HG03045 (cell line): ENCODE data around the gene MDK.
"Not testable (repeated sequence)": the region's sequence is repeated elsewhere in the genome, so short reads cannot be mapped to it uniquely, and the experiment has no call there.

ENCODE experiments used
- ATAC-seq: cut with Tn5 transposase; IDR thresholded peaks from one replicate; pipeline ENCODE4 v1.9.1; 2021; ENCODE audit warnings: mild to moderate bottlenecking, moderate library complexity; ENCODE audit not compliant: unreplicated experiment

The MDK gene

GRCh38 chr11:46367244-46367915 is 14.1 kb upstream of the MDK start:
- peak; percentile 66 for ATAC-seq

DNA sequence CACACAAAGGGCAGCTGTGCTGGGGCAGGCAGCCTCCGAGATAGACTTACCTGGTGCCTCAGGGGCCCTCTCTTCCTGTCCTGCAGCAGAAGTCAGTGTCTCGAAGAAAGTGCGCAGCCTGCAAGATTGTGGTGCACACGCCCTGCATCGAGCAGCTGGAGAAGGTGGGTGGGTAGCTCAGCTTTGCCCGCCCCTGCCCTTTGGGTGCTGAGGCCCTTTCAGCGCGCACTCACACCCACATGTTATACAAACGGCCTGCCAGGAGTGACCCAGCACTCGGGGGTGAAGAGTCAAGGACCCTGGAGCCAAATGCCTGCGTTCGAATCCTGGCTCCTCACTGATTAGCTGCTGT is 13.6 kb upstream of the MDK start:
- ATAC-seq, result no peak

DNA sequence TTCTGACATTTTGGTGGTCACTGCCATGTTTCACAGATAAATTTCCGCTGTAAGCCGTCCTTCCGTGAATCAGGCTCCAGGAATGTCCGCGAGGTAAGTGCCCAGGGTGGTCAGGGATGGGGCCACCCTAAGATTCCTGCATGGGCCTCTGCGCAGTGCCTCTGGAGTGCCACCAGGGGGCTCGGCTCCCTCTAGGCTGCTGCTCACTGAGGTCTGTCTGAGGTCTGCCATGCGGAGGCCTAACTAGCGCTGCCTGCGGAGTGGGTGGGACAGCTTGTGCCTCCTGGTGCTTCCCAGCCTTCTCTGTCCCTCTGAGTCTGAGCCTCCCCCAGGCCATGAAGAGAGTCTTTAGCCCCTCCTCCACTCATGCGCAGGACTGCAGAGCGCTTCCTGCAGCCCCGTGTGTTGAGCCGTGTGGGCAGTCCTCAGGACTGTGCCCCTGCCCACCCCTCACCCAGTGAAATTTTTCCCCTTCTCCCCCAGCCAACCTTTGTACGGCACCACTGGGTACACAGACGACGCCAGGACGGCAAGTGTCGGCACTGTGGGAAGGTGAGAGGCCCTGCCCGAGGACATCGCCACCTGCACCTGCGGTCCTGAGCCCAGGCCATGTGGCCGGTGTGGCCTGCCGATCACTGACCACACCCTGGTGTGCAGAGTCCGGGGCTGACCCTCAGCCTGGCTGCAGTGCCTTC is 11.9 kb upstream of the MDK start:
- peak; percentile 41 for ATAC-seq

- no peak for ATAC-seq
These were observed 11.2 kb upstream of the MDK start for GRCh38 chr11:46370253-46370652.

DNA sequence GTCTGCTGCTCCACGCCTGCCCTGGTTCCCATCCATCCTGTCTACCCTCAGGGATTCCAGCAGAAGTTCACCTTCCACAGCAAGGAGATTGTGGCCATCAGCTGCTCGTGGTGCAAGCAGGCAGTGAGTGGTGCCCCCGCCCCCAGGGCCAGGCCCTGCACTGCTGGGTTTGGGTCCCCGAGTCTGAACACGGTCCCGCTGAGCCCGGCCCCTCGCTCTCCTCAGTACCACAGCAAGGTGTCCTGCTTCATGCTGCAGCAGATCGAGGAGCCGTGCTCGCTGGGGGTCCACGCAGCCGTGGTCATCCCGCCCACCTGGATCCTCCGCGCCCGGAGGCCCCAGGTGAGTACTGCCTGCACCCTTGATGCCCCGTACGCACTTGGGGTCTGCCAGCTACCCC is 10.2 kb upstream of the MDK start:
- ATAC-seq, result not testable (repeated sequence)

- no peak for ATAC-seq
These were observed 9.4 kb upstream of the MDK start for GRCh38 chr11:46372086-46372485.

DNA sequence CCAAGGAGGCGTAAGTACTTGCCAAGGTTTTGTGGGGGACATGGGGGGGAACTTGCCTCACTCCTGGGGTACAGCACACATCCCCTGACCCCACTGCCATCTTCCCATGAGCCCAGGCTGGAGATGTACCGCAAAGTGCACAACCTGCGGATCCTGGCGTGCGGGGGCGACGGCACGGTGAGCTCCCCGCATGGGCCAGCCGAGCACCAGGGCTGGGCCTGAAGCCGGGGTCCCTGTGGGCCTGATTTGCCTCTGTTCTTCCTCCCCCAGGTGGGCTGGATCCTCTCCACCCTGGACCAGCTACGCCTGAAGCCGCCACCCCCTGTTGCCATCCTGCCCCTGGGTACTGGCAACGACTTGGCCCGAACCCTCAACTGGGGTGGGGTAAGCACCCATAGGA is 9.0 kb upstream of the MDK start:
- ATAC-seq, result not testable (repeated sequence)

- no peak for ATAC-seq
These were observed 7.4 kb upstream of the MDK start for GRCh38 chr11:46373787-46374740.

DNA sequence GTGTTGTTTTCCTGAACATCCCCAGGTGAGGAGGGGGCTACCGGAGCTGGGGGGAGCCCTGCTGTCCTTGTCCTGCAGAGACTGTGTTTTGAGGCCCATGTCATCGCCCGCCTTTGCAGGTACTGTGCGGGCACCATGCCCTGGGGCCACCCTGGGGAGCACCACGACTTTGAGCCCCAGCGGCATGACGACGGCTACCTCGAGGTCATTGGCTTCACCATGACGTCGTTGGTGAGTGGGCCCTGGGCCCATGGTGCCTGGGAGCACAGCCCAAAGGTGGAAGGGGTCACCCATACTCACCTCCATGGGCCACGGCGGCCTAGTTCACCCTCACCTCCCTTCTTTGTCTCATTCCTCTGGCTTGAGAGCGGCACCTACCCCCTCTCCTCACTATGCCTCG is 6.7 kb upstream of the MDK start:
- no peak for ATAC-seq

DNA sequence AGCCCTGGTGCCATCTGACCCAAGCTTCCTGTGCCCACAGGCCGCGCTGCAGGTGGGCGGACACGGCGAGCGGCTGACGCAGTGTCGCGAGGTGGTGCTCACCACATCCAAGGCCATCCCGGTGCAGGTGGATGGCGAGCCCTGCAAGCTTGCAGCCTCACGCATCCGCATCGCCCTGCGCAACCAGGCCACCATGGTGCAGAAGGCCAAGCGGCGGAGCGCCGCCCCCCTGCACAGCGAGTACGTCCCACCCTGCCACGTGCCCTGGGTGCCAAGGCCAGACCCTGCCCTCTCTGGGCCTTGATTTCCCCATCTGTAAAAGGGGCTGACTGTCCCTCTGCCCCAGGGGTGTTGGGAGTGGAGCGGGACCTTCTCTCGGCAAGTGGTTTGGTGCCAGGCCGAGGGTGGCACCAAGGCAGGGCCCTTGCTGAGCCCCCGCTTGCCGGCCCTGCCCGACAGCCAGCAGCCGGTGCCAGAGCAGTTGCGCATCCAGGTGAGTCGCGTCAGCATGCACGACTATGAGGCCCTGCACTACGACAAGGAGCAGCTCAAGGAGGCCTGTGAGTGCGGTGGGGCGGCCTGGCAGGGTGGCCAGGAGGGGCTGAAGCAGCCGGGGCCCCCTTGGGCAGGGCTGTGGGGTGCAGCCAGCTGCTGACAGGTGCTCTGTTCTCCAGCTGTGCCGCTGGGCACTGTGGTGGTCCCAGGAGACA is 5.9 kb upstream of the MDK start:
- ATAC-seq, result no peak

DNA sequence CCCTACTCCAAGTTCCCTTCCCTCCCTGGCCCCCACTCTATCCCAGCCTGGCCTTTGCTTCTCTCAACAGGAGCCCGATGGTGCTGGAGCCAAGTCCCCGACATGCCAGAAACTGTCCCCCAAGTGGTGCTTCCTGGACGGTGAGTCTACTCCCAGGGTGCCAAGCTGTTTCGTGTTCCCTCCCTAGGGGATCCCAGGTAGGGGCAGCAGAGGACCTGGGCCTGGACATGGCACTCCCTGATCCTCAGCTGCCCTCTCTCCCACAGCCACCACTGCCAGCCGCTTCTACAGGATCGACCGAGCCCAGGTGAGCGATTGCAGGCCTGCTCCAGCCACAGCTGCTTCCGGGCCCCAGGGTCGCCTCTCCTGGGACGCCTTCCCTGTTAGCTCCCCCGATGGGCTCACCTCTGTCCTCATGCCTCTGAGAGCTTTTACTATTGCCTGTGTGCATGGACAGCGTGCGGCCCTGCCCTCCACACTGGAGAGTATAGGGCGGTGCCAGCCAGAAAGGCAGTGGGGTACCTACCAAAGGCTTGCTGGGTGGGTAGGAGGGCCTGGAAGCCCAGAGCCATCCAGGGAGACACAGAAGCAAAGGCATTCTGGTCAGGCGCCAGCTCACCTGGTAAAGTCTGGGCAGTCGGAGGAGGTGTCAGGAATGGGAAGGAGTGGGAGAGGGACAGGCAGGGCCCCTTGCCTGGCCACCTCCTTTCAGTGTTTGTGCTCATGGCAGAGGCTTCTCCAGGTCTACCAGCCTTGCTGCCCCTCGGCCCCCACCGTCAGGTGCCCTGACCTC is 5.0 kb upstream of the MDK start:
- ATAC-seq, result no peak

- no peak for ATAC-seq
These were observed 4.2 kb upstream of the MDK start for GRCh38 chr11:46377290-46377689.

DNA sequence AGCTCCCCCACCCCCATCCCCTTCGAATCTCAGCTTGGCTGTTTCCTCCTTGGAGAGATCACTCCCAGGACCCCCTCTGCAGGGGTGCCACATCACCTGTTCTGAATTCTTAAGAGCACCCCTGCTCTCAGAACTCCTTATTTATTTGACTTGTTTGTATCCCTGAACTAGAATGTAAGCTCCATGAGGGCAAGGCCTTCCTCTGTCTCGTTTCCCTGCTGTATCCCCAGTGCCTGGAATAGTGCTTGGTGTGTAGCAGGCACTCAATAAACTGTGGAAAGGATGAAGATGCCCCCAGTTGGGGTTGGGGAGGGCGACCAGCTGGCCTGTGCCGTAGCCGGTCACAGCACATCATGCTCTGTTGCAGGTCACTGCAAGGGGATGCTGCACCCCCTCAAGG is 3.6 kb upstream of the MDK start:
- ATAC-seq, result no peak

DNA sequence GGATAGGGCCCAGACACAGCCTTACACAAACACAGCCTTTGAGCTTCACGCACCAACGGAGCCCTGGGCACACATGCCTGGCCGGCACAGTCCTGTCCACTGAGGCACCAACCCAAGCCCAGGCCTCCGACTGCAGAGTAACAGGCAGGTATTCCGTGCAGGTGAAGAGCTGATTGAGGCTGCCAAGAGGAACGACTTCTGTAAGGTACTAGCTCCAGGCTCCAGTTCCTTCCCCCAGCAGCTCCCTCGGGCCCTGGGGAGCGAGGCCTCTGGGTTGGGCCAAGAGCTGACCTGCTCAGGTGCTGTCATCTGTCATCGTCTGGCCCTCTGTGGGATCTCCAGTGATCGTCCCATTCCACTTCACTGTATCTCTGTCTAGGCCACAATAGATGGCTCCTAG is 3.2 kb upstream of the MDK start:
- no peak for ATAC-seq

- ATAC-seq, result no peak
These were observed 2.5 kb upstream of the MDK start for GRCh38 chr11:46378811-46379481.

DNA sequence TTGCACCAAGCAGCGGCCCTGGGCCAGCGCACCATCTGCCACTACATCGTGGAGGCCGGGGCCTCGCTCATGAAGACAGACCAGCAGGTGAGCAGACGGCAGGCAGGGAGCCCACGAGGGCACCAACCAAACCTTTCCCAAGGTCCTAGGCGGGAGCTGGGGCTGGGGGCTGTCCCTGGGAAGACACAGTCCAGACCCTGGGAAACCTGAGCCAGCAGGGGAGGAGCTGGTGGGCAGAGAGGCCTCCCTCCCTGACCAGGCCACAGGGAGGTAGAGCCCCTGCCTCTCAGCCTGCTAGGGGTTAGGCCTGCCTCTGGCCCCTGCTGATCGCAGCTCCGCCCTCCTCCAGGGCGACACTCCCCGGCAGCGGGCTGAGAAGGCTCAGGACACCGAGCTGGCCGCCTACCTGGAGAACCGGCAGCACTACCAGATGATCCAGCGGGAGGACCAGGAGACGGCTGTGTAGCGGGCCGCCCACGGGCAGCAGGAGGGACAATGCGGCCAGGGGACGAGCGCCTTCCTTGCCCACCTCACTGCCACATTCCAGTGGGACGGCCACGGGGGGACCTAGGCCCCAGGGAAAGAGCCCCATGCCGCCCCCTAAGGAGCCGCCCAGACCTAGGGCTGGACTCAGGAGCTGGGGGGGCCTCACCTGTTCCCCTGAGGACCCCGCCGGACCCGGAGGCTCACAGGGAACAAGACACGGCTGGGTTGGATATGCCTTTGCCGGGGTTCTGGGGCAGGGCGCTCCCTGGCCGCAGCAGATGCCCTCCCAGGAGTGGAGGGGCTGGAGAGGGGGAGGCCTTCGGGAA is 1.8 kb upstream of the MDK start:
- ATAC-seq, result not testable (repeated sequence)

- no peak for ATAC-seq
These were observed 975 bp upstream of the MDK start for GRCh38 chr11:46380340-46381047.
